K562 (cell line): ENCODE data around the gene ZNF618. TPM values are rescaled to one million over a fixed set of nuclear protein-coding genes. Genes with fewer than 3 reads are reported as not detected.

Experiments used
- ATAC-seq: fragments of 200-7000 bp; cut with Tn5 transposase; 3 replicates; pipeline ENCODE4 v1.9.1; 2020; ENCODE audit warnings: moderate library complexity
- BruUV-seq: library from RNA; stranded (reverse); fragments of 400-500 nt; replicated peaks from 2 replicates; lab custom pipeline; 2021; lab: Mats Ljungman, UMichigan
- CTCF ChIA-PET: fragments of 300-600 bp; formaldehyde crosslinking; extraction: SDS; loops from one replicate; lab custom pipeline; 2021; ENCODE audit warnings: low intra/inter-chr PET ratio; lab: Yijun Ruan, JAX
- POLR2A ChIA-PET: fragments of 300-600, 350-650 bp; sonication (Branson Sonifier 250); formaldehyde crosslinking; extraction: SDS; loops from one replicate; lab custom pipeline; 2021; ENCODE audit warnings: antibody characterized with exemption, inconsistent platforms; lab: Yijun Ruan, JAX
- DNase-seq, 4 experiments: peaks; one replicate each; pipeline versions ENCODE4 v3.0.0 to v3.0.0-alpha.2; 2011 to 2018; ENCODE audit warnings: low spot score in 3 of 4, mixed read lengths in 3 of 4; ENCODE audit errors: extremely low read depth in 1 of 4
- FAIRE-seq: peaks from 2 replicates; lab custom pipeline; 2011; peaks lifted over from hg19 to GRCh38; lab: Jason Lieb, UNC
- H2AFZ ChIP-seq: 2 replicates; pipeline ENCODE4 v1.6.0; 2011; ENCODE audit warnings: low read depth, low read length, control low read depth, inconsistent platforms
- H3K27ac ChIP-seq: fragments of 200-600 bp; 3 replicates; pipeline ENCODE4 v1.8.0; 2011; ENCODE audit warnings: low read depth, mild to moderate bottlenecking, control low read depth, inconsistent platforms, low read length, moderate library complexity, mixed read lengths; ENCODE audit errors: extremely low read depth
- H3K27me3 ChIP-seq, 2 experiments: fragments of 300-600 bp in 1 of 2; 2 replicates in 1 of 2; 3 replicates in 1 of 2; pipeline versions ENCODE4 v1.6.0 to v1.8.0; 2011; ENCODE audit warnings: inconsistent platforms in 2 of 2, low read length in 2 of 2, mild to moderate bottlenecking in 1 of 2, mixed read lengths in 1 of 2, moderate library complexity in 1 of 2; ENCODE audit not compliant: control insufficient read depth in 2 of 2, insufficient read depth in 2 of 2
- H3K36me3 ChIP-seq: fragments of 300-600 bp; 3 replicates; pipeline ENCODE4 v1.8.0; 2011; ENCODE audit warnings: mild to moderate bottlenecking, low read length, inconsistent platforms; ENCODE audit not compliant: control insufficient read depth, insufficient read depth
- H3K4me1 ChIP-seq, 2 experiments: fragments of 200-600 bp in 1 of 2; replicated peaks in 1 of 2; 2 replicates in 1 of 2; 3 replicates in 1 of 2; pipeline versions ENCODE4 v1.5.1 to v1.8.0; 2011; ENCODE audit warnings: inconsistent platforms in 2 of 2, low read length in 2 of 2, mild to moderate bottlenecking in 1 of 2, mixed read lengths in 1 of 2, moderate library complexity in 1 of 2; ENCODE audit not compliant: control insufficient read depth in 2 of 2, insufficient read depth in 2 of 2
- H3K4me2 ChIP-seq: 2 replicates; pipeline ENCODE4 v1.6.1; 2011; ENCODE audit warnings: low read length, control low read depth, inconsistent platforms, mixed read lengths; ENCODE audit not compliant: insufficient read depth
- H3K4me3 ChIP-seq: fragments of 200-600 bp; sonication (generic), shearing (Covaris generic); 2 replicates; pipeline ENCODE4 v1.5.1; 2016; ENCODE audit warnings: control low read depth, inconsistent platforms
- H3K79me2 ChIP-seq: fragments of 200-600 bp; 3 replicates; pipeline ENCODE4 v1.8.0; 2011; ENCODE audit warnings: low read length, inconsistent platforms; ENCODE audit not compliant: control insufficient read depth, insufficient read depth
- H3K9ac ChIP-seq, 2 experiments: 2 replicates each; pipeline versions ENCODE4 v1.6.0 to v1.6.1; 2011; ENCODE audit warnings: low read depth in 2 of 2, low read length in 2 of 2, control low read depth in 1 of 2, inconsistent platforms in 1 of 2, mild to moderate bottlenecking in 1 of 2, mixed read lengths in 1 of 2; ENCODE audit not compliant: insufficient read depth in 1 of 2
- H3K9me1 ChIP-seq: one replicate; pipeline ENCODE4 v1.6.0; 2011; ENCODE audit warnings: inconsistent platforms, mild to moderate bottlenecking, low read length, moderate library complexity; ENCODE audit not compliant: control insufficient read depth, insufficient read depth
- H3K9me3 ChIP-seq: replicated peaks from 2 replicates; pipeline ENCODE4 v1.5.1; 2011; ENCODE audit warnings: low read depth, low read length, inconsistent platforms; ENCODE audit not compliant: control insufficient read depth, insufficient read depth
- H4K20me1 ChIP-seq: replicated peaks from 2 replicates; pipeline ENCODE4 v1.6.1; 2011; ENCODE audit warnings: low read length, inconsistent platforms, mixed read lengths; ENCODE audit not compliant: control insufficient read depth, insufficient read depth
- ARHGAP35 ChIP-seq: fragments of 450-650 bp; IDR thresholded peaks from 2 replicates; pipeline ENCODE4 v1.6.1; 2018; ENCODE audit not compliant: partially characterized antibody
- EP300 ChIP-seq: IDR thresholded peaks from 2 replicates; pipeline ENCODE4 v1.6.1; 2012; ENCODE audit warnings: low read length, improper control_type of control experiment
- ESRRB ChIP-seq: fragments of 250-450 bp; sonication (Bioruptor Pico); IDR thresholded peaks from 2 replicates; pipeline ENCODE4 v1.5.0; 2020; ENCODE audit warnings: mild to moderate bottlenecking, moderate library complexity, borderline replicate concordance
- GTF2F1 ChIP-seq: IDR thresholded peaks from 2 replicates; pipeline ENCODE4 v1.6.1; 2011; ENCODE audit warnings: low read depth, low read length, improper control_type of control experiment
- HCFC1 ChIP-seq: IDR thresholded peaks from 2 replicates; pipeline ENCODE4 v1.6.1; 2012; ENCODE audit warnings: low read depth, low read length, improper control_type of control experiment
- HDAC8 ChIP-seq: fragments of 450-650 bp; IDR thresholded peaks from 2 replicates; pipeline ENCODE4 v1.6.1; 2016; ENCODE audit warnings: mild to moderate bottlenecking, missing genetic modification characterization, moderate library complexity, missing compliant biosample characterization
- MAFG ChIP-seq: fragments of 450-650 bp; conservative IDR thresholded peaks from 2 replicates; pipeline ENCODE4 v1.6.1; 2016; ENCODE audit warnings: missing genetic modification characterization, missing compliant biosample characterization
- SOX6 ChIP-seq: fragments of 450-650 bp; IDR thresholded peaks from 2 replicates; pipeline ENCODE4 v1.6.1; 2014; ENCODE audit warnings: mild to moderate bottlenecking
- U2AF1 ChIP-seq: fragments of 200-400 bp; formaldehyde crosslinking; optimal IDR thresholded peaks from 2 replicates; pipeline ENCODE3; 2017; ENCODE audit warnings: mild to moderate bottlenecking, low read depth, low read length, moderate library complexity
- XRCC5 ChIP-seq: fragments of 200-400 bp; formaldehyde crosslinking; IDR thresholded peaks from 2 replicates; pipeline ENCODE4 v1.6.1; 2017; ENCODE audit warnings: low read depth, mild to moderate bottlenecking, low read length
- ZNF217 ChIP-seq: sonication (generic); formaldehyde crosslinking; IDR thresholded peaks from 2 replicates; pipeline ENCODE4 v1.8.0; 2022; ENCODE audit warnings: mild to moderate bottlenecking, missing genetic modification reagents
- ZNF668 ChIP-seq: fragments of 250-450 bp; sonication (Bioruptor Pico); IDR thresholded peaks from 2 replicates; pipeline ENCODE4 v1.8.0; 2022; ENCODE audit warnings: mild to moderate bottlenecking, inconsistent platforms
- WGBS: fragments of 100-300 bp; shearing (Covaris generic); methylation state at CpG from one replicate; pipeline ENCODE4 v1.1.6; 2016; ENCODE audit warnings: low coverage, mixed read lengths; ENCODE audit not compliant: insufficient coverage; ENCODE audit errors: missing lambda C conversion rate; 5-methylcytosine and 5-hydroxymethylcytosine counted together
- in situ Hi-C: fragments of 300-500 bp; cut with MboI; formaldehyde crosslinking; loops from 4 replicates; pipeline ENCODE4 v1.15.0; 2018; ENCODE audit warnings: inconsistent platforms, mixed read lengths
- intact Hi-C: fragments of 100-400 bp; cut with micrococcal nuclease; formaldehyde crosslinking; loops from 2 replicates; pipeline ENCODE4 v1.14.2; 2022
- polyA plus RNA-seq, 8 experiments: library from polyadenylated mRNA; depleted of rRNA in 4 of 8; stranded (reverse) in 5 of 8; unstranded in 3 of 8; fragments of >200 nt; fragmentation: Nextera tagmentation in 2 of 8; fragmentation: Illumina TruSeq in 1 of 8; extraction: Ambion mirVana in 2 of 8; extraction: Trizol in 1 of 8; gene quantifications; 2 replicates each; pipeline versions ENCODE4 v1.2.1 to v1.2.3, GENCODE V29; 2011 to 2014; ENCODE audit warnings: inconsistent platforms in 1 of 8, missing spikeins in 1 of 8
- total RNA-seq, 7 experiments: library from RNA; depleted of rRNA in 6 of 7; stranded (reverse); fragments of >200 nt in 6 of 7; fragmentation: Illumina TruSeq in 2 of 7; extraction: Trizol in 2 of 7; gene quantifications; 2 replicates each; pipeline versions ENCODE4 v1.2.1 to v1.2.3, GENCODE V29; 2011 to 2021; ENCODE audit warnings: low replicate concordance in 1 of 7
- TF ChIP-seq, protein P1 (sequence below): fragments of 250-450 bp; sonication (Bioruptor Pico); IDR thresholded peaks from 2 replicates; pipeline ENCODE4 v1.4.0; 2020; ENCODE audit warnings: mild to moderate bottlenecking, moderate library complexity

Gene ZNF618
- total and polyA plus RNA-seq, 9 of the 15 experiments (the other 6 are each of a cell fraction or from before 2014, with no cell fraction given) = 0.08 to 13.7 (median 3.4) TPM

DNA sequence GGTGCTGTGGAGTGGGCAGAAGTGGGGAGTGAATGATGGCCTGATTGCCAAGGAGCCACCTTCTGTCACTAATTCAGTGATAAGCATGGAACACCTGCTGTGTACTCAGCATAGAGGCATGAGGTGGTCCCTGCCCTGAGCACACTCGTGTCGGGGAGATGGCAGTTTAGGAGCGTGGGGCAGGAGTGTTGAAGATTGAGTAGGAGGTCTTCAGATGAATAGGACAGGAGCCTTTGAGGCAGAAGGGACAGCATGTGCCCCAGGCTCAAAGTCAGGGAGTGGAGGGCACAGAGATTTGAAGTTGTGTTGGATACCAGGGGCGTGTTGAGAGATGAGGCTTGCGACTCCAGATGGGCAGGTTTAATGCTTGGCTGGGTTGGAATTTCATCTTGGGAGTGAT lies 55.0 kb downstream of the ZNF618 start:
- ATAC-seq (no peak), DNase-seq (no peak), FAIRE-seq (no peak)
- Histone ChIP-seq H3K36me3 (no peaks in the 10 kb centered on the region), H3K27ac (no peak overlapping the region), H3K27me3 (peaks cover 0 to 4% of the 10 kb centered on the region in 2 experiments; a peak in 1 of 5 replicates), H3K4me1 (peaks cover 0 to 11% of the 10 kb centered on the region in 2 experiments; a peak in 3 of 5 replicates), H3K9me3 (no peaks in the 10 kb centered on the region), H3K4me2 (no peak overlapping the region), H3K9me1 (no peaks in the 10 kb centered on the region), H3K79me2 (peaks cover 10% of the 10 kb centered on the region; the same call in 2 of the 3 replicates), H3K4me3 (no peak overlapping the region), H3K9ac (no peak overlapping the region), H4K20me1 (peaks cover 11% of the 10 kb centered on the region), H2AFZ (no peak overlapping the region)
- in situ Hi-C loops = no loop called here
- POLR2A ChIA-PET = no interaction called here
- intact Hi-C loops = no loop called here
- WGBS = 32% methylated on average over 5 of the region's 5 CpGs
- no peak for TF ChIP-seq HCFC1
- CTCF ChIA-PET = no interaction called here
- BruUV-seq = no TSS peak

DNA sequence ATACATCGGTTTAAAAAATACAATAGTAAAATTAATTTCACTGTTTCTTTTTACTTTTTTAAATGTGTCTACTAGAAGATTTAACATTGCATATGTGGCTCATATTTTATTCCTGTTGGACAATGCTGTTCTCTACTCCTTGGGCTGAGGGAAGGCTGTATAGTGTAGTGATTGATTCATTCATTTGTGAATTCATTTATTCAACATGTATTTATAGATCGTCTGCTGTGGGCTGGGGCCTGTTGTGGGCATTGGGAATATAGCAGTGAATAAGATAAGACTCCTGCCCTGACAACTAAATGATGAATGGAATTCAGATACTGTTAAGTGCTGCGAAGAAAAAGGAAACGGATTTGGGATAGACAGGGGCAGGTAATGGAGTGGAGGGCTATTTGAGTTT lies 55.7 kb downstream of the ZNF618 start:
- Histone ChIP-seq H3K4me2 (no peak overlapping the region), H3K9me3 (no peaks in the 10 kb centered on the region), H4K20me1 (peaks cover 11% of the 10 kb centered on the region), H3K27ac (no peak overlapping the region), H3K9me1 (no peaks in the 10 kb centered on the region), H3K9ac (no peak overlapping the region), H2AFZ (no peak overlapping the region), H3K27me3 (peaks cover 0 to 4% of the 10 kb centered on the region in 2 experiments; a peak in 1 of 5 replicates), H3K36me3 (no peaks in the 10 kb centered on the region), H3K4me1 (peaks cover 0 to 11% of the 10 kb centered on the region in 2 experiments; a peak in 3 of 5 replicates), H3K79me2 (peaks cover 10% of the 10 kb centered on the region; the same call in 2 of the 3 replicates), H3K4me3 (no peak overlapping the region)
- FAIRE-seq (no peak), ATAC-seq (no peak), DNase-seq (no peak)
- TF ChIP-seq ZNF217 (CRISPR knock-in tag) (no peak), EP300 (no peak), GTF2F1 (no peak), MAFG (tag) (no peak), ZNF668 (CRISPR knock-in tag) (no peak), HDAC8 (tag) (no peak), SOX6 (no peak), XRCC5 (no peak), U2AF1 (no peak), ESRRB (no peak), ARHGAP35 (no peak)
- TF ChIP-seq, protein P1, sequence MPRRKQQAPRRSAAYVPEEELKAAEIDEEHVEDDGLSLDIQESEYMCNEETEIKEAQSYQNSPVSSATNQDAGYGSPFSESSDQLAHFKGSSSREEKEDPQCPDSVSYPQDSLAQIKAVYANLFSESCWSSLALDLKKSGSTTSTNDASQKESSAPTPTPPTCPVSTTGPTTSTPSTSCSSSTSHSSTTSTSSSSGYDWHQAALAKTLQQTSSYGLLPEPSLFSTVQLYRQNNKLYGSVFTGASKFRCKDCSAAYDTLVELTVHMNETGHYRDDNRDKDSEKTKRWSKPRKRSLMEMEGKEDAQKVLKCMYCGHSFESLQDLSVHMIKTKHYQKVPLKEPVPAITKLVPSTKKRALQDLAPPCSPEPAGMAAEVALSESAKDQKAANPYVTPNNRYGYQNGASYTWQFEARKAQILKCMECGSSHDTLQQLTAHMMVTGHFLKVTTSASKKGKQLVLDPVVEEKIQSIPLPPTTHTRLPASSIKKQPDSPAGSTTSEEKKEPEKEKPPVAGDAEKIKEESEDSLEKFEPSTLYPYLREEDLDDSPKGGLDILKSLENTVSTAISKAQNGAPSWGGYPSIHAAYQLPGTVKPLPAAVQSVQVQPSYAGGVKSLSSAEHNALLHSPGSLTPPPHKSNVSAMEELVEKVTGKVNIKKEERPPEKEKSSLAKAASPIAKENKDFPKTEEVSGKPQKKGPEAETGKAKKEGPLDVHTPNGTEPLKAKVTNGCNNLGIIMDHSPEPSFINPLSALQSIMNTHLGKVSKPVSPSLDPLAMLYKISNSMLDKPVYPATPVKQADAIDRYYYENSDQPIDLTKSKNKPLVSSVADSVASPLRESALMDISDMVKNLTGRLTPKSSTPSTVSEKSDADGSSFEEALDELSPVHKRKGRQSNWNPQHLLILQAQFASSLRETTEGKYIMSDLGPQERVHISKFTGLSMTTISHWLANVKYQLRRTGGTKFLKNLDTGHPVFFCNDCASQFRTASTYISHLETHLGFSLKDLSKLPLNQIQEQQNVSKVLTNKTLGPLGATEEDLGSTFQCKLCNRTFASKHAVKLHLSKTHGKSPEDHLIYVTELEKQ (CRISPR knock-in tag) = no peak
- POLR2A ChIA-PET = no interaction called here
- BruUV-seq = no TSS peak
- in situ Hi-C loops (no loop called here), intact Hi-C loops (loop anchor here (2.0 kb wide), 1 partner anchor 13 kb away; no protein-coding TSS in a partner anchor)
- CTCF ChIA-PET = no interaction called here
- 19% methylated on average over 4 of the region's 4 CpGs for WGBS
